HT-29 (cell line): ENCODE measurements around the gene TNRC6C. TPM values are rescaled to one million over a fixed set of nuclear protein-coding genes. Genes with fewer than 3 reads are reported as not detected.
A peak's percentile ranks its signal among the peaks of the same experiment; 100 is the strongest.

Experiments used
- DNase-seq: peaks from one replicate; pipeline ENCODE4 v3.0.0-alpha.2; 2015; ENCODE audit warnings: low spot score
- total RNA-seq: library from RNA; depleted of rRNA; stranded (reverse); fragments of >200 nt; shearing (Covaris generic); gene quantifications from 2 replicates; pipeline ENCODE4 v1.2.3, GENCODE V29; 2014

The TNRC6C gene
- total RNA-seq, 1 experiment from 2014 or later: 7.2 TPM

GRCh38 chr17:78125138-78125913, 166.8 kb downstream of the TNRC6C start:
- DNase-seq: no peak

- no peak for DNase-seq
Measured at GRCh38 chr17:78125976-78126894, 167.7 kb downstream of the TNRC6C start.

- DNase-seq: no peak
Measured at GRCh38 chr17:78126895-78127238, 168.4 kb downstream of the TNRC6C start.

GRCh38 chr17:78127239-78127887, 168.9 kb downstream of the TNRC6C start:
- DNase-seq: peak; percentile 54

- peak; percentile 85 for DNase-seq
Measured at GRCh38 chr17:78127888-78128550, 169.5 kb downstream of the TNRC6C start.

GRCh38 chr17:78128551-78129350, 170.2 kb downstream of the TNRC6C start, which contains the start of gene TMC6:
TSS of gene TMC6 (minus strand) at chr17:78128755. CDS start at chr17:78126832, 1,923 bp downstream.
- DNase-seq: peak; percentile 90

GRCh38 chr17:78129351-78130089, 171.0 kb downstream of the TNRC6C start:
- DNase-seq: no peak

- DNase-seq: no peak
Measured at GRCh38 chr17:78130090-78130436, 171.6 kb downstream of the TNRC6C start.

- no peak for DNase-seq
Measured at GRCh38 chr17:78130437-78131101, 172.1 kb downstream of the TNRC6C start, which contains the start of gene TMC8. TSS of gene TMC8 (plus strand) at chr17:78130771. CDS start at chr17:78131589, 818 bp downstream.

GRCh38 chr17:78131172-78132083, 172.9 kb downstream of the TNRC6C start:
- no peak for DNase-seq

- peak; percentile 80 for DNase-seq
Measured at GRCh38 chr17:78132084-78132676, 173.7 kb downstream of the TNRC6C start.

- no peak for DNase-seq
Measured at GRCh38 chr17:78132767-78133178, 174.3 kb downstream of the TNRC6C start.

GRCh38 chr17:78133179-78133951, 174.9 kb downstream of the TNRC6C start:
- DNase-seq: no peak

GRCh38 chr17:78133971-78134898, 175.7 kb downstream of the TNRC6C start:
- DNase-seq: peak; percentile 76

- no peak for DNase-seq
Measured at GRCh38 chr17:78134899-78135385, 176.4 kb downstream of the TNRC6C start.
